HepG2 (cell line): ENCODE results near the gene AP2S1. TPM values are rescaled to one million over a fixed set of nuclear protein-coding genes. Genes with fewer than 3 reads are reported as not detected.

Experiments used
- ADNP ChIP-seq: sonication (generic); formaldehyde crosslinking; IDR thresholded peaks from 2 replicates; pipeline ENCODE4 v1.4.0; 2020; ENCODE audit warnings: missing genetic modification reagents
- ASH2L ChIP-seq: fragments of 300-600, 200-600 bp; sonication (generic); IDR thresholded peaks from 2 replicates; pipeline ENCODE4 v1.7.0; 2017; ENCODE audit warnings: low read depth, mild to moderate bottlenecking, moderate library complexity, mixed read lengths, low read length; ENCODE audit not compliant: insufficient read length
- CC2D1A ChIP-seq: sonication (generic); formaldehyde crosslinking; IDR thresholded peaks from 2 replicates; pipeline ENCODE4 v1.8.1; 2023; ENCODE audit warnings: mild to moderate bottlenecking, missing genetic modification reagents
- ELF3 ChIP-seq: IDR thresholded peaks from 2 replicates; pipeline ENCODE4 v1.6.1; 2016; ENCODE audit warnings: missing genetic modification reagents, missing compliant biosample characterization
- ETS1 ChIP-seq: sonication (generic); formaldehyde crosslinking; IDR thresholded peaks from 2 replicates; pipeline ENCODE4 v1.4.0; 2020; ENCODE audit warnings: missing genetic modification reagents
- HDAC2 ChIP-seq: sonication (generic); formaldehyde crosslinking; IDR thresholded peaks from 2 replicates; pipeline ENCODE4 v1.4.0; 2020; ENCODE audit warnings: missing genetic modification reagents
- HOMEZ ChIP-seq: IDR thresholded peaks from 2 replicates; pipeline ENCODE4 v1.6.1; 2016; ENCODE audit warnings: low read depth
- ISX ChIP-seq: sonication (generic); formaldehyde crosslinking; conservative IDR thresholded peaks from 2 replicates; pipeline ENCODE4 v1.5.0; 2020; ENCODE audit warnings: missing genetic modification reagents
- MBNL3 ChIP-seq: fragments of 250-450 bp; sonication (Bioruptor Pico); conservative IDR thresholded peaks from 2 replicates; pipeline ENCODE4 v1.8.0; 2022; ENCODE audit warnings: mild to moderate bottlenecking, inconsistent platforms
- NRL ChIP-seq: sonication (generic); formaldehyde crosslinking; IDR thresholded peaks from 2 replicates; pipeline ENCODE4 v1.5.0; 2020; ENCODE audit warnings: missing genetic modification reagents, mild to moderate bottlenecking, moderate library complexity, borderline replicate concordance
- REST ChIP-seq, 2 experiments: IDR thresholded peaks; 2 replicates each; pipeline ENCODE4 v1.6.1; 2011 to 2012; ENCODE audit warnings: low read length in 2 of 2, borderline replicate concordance in 1 of 2, low read depth in 1 of 2, mild to moderate bottlenecking in 1 of 2, moderate library complexity in 1 of 2
- TFE3 ChIP-seq: IDR thresholded peaks from 2 replicates; pipeline ENCODE4 v1.6.1; 2016
- ZNF44 ChIP-seq: sonication (generic); formaldehyde crosslinking; IDR thresholded peaks from 2 replicates; pipeline ENCODE4 v1.5.1; 2020; ENCODE audit warnings: mild to moderate bottlenecking, missing genetic modification reagents
- ZNF724P ChIP-seq: sonication (generic); formaldehyde crosslinking; IDR thresholded peaks from 2 replicates; pipeline ENCODE4 v1.8.0; 2022; ENCODE audit warnings: missing genetic modification reagents, borderline replicate concordance
- ZNF816 ChIP-seq: sonication (generic); formaldehyde crosslinking; IDR thresholded peaks from 2 replicates; pipeline ENCODE4 v1.8.0; 2022; ENCODE audit warnings: missing genetic modification reagents, mild to moderate bottlenecking, borderline replicate concordance
- ZSCAN5A ChIP-seq: sonication (generic); formaldehyde crosslinking; IDR thresholded peaks from 2 replicates; pipeline ENCODE4 v1.8.0; 2022; ENCODE audit warnings: mild to moderate bottlenecking, missing genetic modification reagents, borderline replicate concordance
- polyA plus RNA-seq, 8 experiments: library from polyadenylated mRNA; depleted of rRNA in 3 of 8; stranded (reverse) in 7 of 8; unstranded in 1 of 8; fragments of >200 nt; fragmentation: Illumina TruSeq in 4 of 8; extraction: Trizol in 4 of 8; gene quantifications; 2 replicates each; pipeline versions ENCODE4 v1.2.1 to v1.2.3, GENCODE V29; 2011 to 2016; ENCODE audit warnings: low read depth in 4 of 8, missing spikeins in 1 of 8, mixed read lengths in 1 of 8; ENCODE audit not compliant: insufficient read depth in 1 of 8
- total RNA-seq, 5 experiments: library from RNA; depleted of rRNA; stranded (reverse); fragments of >200 nt; fragmentation: Illumina TruSeq; extraction: Trizol; gene quantifications; 2 replicates each; pipeline ENCODE4 v1.2.3, GENCODE V29; 2016; ENCODE audit warnings: low read depth in 1 of 5
- TF ChIP-seq, protein P1 (sequence below): sonication (generic); formaldehyde crosslinking; conservative IDR thresholded peaks from 2 replicates; pipeline ENCODE4 v1.4.0; 2020; ENCODE audit warnings: missing genetic modification reagents

The AP2S1 gene
- total and polyA plus RNA-seq, 2 of the 13 experiments (the other 11 are each of a cell fraction or from before 2014, with no cell fraction given) = 45.2 to 86.1 TPM

DNA sequence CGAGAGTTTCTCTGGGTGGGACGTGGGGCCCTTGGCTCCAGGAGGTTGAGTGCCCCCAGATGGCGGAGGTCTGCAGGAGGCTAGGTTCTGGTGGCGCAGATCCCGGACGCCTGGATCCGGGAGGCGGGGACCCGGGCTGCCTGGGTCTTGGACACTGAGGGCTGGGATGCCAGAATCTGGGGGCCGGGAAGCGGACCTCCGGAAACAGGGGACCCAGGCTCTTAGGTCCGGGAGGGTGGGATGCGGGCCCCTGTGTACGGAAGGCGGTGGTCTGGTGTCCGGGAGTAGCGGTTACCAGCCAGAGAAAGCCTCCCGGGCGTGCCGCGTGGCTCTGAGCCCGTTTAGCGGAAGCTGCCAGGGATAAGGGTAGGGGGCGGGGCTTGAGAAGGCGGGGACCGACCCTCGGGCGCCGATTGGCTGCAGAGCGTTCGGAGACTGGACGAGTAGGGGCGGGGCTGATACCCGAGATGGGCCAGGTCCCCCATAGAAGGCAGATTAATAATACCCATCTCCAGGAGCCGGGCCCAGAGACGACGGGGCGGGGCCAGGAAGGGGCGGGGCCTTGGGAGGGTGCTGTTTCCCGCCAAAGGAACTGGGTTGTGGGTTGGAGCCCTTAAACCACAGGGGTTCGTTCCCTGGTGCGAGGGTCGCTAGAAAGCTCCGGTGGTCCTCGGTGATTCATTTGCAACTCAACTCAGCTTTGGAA is 62.2 kb downstream of the AP2S1 start, which contains the start of gene SLC1A5 (continued):
- TF ChIP-seq REST (IDR thresholded peaks at IDR 0.05; ENCODE audit: borderline replicate concordance in 1 of 2, low read depth in 1 of 2, low read length in 2 of 2) (peak in 1 of 2 experiments; percentile 83; a peak in 2 of 4 replicates), ELF3 (CRISPR knock-in tag) (peak; percentile 89), ZNF816 (CRISPR knock-in tag) (peak; percentile 88), TFE3 (CRISPR knock-in tag) (peak; percentile 70), ADNP (no peak), ISX (CRISPR knock-in tag) (no peak), ZNF724P (CRISPR knock-in tag) (no peak), ASH2L (no peak), CC2D1A (CRISPR knock-in tag) (no peak), ZSCAN5A (no peak), ETS1 (no peak), ZNF44 (CRISPR knock-in tag) (no peak), HDAC2 (CRISPR knock-in tag) (peak; percentile 47), MBNL3 (CRISPR knock-in tag) (no peak), NRL (CRISPR knock-in tag) (peak; percentile 83; the same call in 1 of the 2 replicates), HOMEZ (CRISPR knock-in tag) (peak; percentile 52; the same call in 1 of the 2 replicates)
- TF ChIP-seq, protein P1, sequence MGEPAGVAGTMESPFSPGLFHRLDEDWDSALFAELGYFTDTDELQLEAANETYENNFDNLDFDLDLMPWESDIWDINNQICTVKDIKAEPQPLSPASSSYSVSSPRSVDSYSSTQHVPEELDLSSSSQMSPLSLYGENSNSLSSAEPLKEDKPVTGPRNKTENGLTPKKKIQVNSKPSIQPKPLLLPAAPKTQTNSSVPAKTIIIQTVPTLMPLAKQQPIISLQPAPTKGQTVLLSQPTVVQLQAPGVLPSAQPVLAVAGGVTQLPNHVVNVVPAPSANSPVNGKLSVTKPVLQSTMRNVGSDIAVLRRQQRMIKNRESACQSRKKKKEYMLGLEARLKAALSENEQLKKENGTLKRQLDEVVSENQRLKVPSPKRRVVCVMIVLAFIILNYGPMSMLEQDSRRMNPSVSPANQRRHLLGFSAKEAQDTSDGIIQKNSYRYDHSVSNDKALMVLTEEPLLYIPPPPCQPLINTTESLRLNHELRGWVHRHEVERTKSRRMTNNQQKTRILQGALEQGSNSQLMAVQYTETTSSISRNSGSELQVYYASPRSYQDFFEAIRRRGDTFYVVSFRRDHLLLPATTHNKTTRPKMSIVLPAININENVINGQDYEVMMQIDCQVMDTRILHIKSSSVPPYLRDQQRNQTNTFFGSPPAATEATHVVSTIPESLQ (CRISPR knock-in tag) = no peak; the same call in 1 of the 2 replicates
